Measurements from ENCODE around the gene SCAMP1. TPM values are rescaled to one million over a fixed set of nuclear protein-coding genes. Genes with fewer than 3 reads are reported as not detected.

Gene SCAMP1, protein sequence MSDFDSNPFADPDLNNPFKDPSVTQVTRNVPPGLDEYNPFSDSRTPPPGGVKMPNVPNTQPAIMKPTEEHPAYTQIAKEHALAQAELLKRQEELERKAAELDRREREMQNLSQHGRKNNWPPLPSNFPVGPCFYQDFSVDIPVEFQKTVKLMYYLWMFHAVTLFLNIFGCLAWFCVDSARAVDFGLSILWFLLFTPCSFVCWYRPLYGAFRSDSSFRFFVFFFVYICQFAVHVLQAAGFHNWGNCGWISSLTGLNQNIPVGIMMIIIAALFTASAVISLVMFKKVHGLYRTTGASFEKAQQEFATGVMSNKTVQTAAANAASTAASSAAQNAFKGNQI
- 59.0 and 67.5 TPM in 2 replicates for total RNA-seq

DNA sequence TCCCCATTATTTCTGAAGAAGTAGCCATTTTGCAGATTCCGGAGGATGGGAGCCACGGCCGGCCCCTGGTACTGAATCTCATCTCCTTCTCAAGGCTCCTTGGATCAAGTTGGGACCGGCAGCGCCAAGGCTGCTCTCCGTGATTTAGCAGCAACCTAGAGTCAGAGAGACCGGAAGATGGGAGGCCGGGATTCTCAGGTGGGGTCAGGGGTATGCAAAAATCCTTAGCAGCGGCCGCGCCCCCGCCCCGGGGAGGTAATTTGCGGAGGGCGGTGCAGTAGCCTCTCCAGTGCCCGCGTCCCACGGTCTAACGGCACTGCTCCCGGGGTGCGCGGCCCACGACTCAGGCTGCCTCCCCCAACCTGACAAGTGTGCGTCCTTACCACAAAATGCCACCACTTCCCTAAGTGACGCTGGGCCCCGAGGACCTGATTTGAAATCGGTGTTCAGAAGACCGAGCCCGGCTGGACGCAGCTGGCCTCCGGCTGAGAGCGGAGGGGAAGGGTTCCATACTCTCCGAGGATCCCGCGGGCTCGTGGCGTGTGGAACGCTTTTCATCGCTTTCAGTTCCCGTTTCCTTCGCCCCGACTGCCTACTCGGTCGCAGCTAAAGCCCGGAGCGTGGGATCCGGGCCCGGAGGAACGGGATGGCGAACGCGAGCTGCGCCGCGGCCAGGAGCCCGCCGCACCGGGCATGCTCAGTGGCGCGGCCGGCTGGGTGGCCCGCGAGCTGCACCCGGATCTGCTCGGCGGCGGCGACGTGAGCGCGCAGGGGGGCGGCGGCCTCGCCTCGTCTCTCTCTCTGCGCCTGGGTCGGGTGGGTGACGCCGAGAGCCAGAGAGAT lies at the start of gene SCAMP1:
Gene SCAMP1, plus strand, starts transcription at position 787 of the 843 bp plus-strand sequence. Its CDS starts 55 bp downstream, at position 842.

Small RNA genes within 50 kb of the gene (small RNA-seq; reads per million reads assigned to genes)
- gene RF00019 (not detected), gene RNU6-183P (not detected)

Other genes with a start within 250 kb of the SCAMP1 start
- 61.1 and 69.0 TPM in 2 replicates for gene AP3B1, start 65.9 kb upstream of the SCAMP1 start, total RNA-seq